HepG2 (cell line): ENCODE results near the gene ELAVL3. TPM values are rescaled to one million over a fixed set of nuclear protein-coding genes. Genes with fewer than 3 reads are reported as not detected.

Source experiments
- ARID3A ChIP-seq: IDR thresholded peaks from 2 replicates; pipeline ENCODE4 v1.6.1; 2012; ENCODE audit warnings: low read depth, low read length, improper control_type of control experiment
- CSRNP1 ChIP-seq: sonication (generic); formaldehyde crosslinking; IDR thresholded peaks from 2 replicates; pipeline ENCODE4 v1.8.1; 2023; ENCODE audit warnings: mild to moderate bottlenecking, missing genetic modification reagents
- DRAP1 ChIP-seq: IDR thresholded peaks from 2 replicates; pipeline ENCODE4 v1.6.1; 2016; ENCODE audit warnings: missing genetic modification reagents, missing compliant biosample characterization
- FOXK1 ChIP-seq: sonication (generic); formaldehyde crosslinking; IDR thresholded peaks from 2 replicates; pipeline ENCODE4 v1.4.0; 2020; ENCODE audit warnings: low read depth, missing genetic modification reagents, borderline replicate concordance
- FOXO4 ChIP-seq: sonication (generic); formaldehyde crosslinking; conservative IDR thresholded peaks from 2 replicates; pipeline ENCODE4 v1.8.1; 2023; ENCODE audit warnings: missing genetic modification reagents
- GABPB1 ChIP-seq: IDR thresholded peaks from 2 replicates; pipeline ENCODE4 v1.6.1; 2016; ENCODE audit warnings: mild to moderate bottlenecking, missing genetic modification reagents, moderate library complexity, missing compliant biosample characterization
- GTF3A ChIP-seq: sonication (generic); formaldehyde crosslinking; conservative IDR thresholded peaks from 2 replicates; pipeline ENCODE4 v1.4.0; 2020; ENCODE audit warnings: mild to moderate bottlenecking, missing genetic modification reagents
- HNRNPUL1 ChIP-seq: fragments of 200-400 bp; formaldehyde crosslinking; IDR thresholded peaks from 2 replicates; pipeline ENCODE4 v1.6.1; 2017; ENCODE audit warnings: low read depth, mild to moderate bottlenecking, low read length, moderate library complexity
- KLF11 ChIP-seq: IDR thresholded peaks from 2 replicates; pipeline ENCODE4 v1.6.1; 2016; ENCODE audit warnings: missing compliant biosample characterization
- KLF15 ChIP-seq: sonication (generic); formaldehyde crosslinking; IDR thresholded peaks from 2 replicates; pipeline ENCODE4 v1.8.1; 2023; ENCODE audit warnings: borderline replicate concordance, mild to moderate bottlenecking, inconsistent platforms, missing genetic modification reagents, mixed read lengths
- MED8 ChIP-seq: sonication (generic); formaldehyde crosslinking; IDR thresholded peaks from 2 replicates; pipeline ENCODE4 v1.8.1; 2023; ENCODE audit warnings: mild to moderate bottlenecking, missing genetic modification reagents; ENCODE audit not compliant: insufficient replicate concordance
- NR3C1 ChIP-seq: sonication (generic); formaldehyde crosslinking; IDR thresholded peaks from 2 replicates; pipeline ENCODE4 v1.4.0; 2020; ENCODE audit warnings: missing genetic modification reagents
- POLR2AphosphoS2 ChIP-seq: IDR thresholded peaks from 2 replicates; pipeline ENCODE4 v1.6.1; 2011; ENCODE audit warnings: low read depth, low read length, improper control_type of control experiment
- SOX13 ChIP-seq, 3 experiments: fragments of 450-650 bp in 1 of 3; sonication (generic) in 1 of 3; formaldehyde crosslinking in 1 of 3; IDR thresholded peaks in 2 of 3; conservative IDR thresholded peaks in 1 of 3; 2 replicates each; pipeline versions ENCODE4 v1.5.0 to v1.6.1; 2016 to 2020; ENCODE audit warnings: antibody characterized with exemption in 1 of 3, mild to moderate bottlenecking in 1 of 3, missing compliant biosample characterization in 1 of 3, missing genetic modification reagents in 1 of 3, moderate library complexity in 1 of 3
- SOX6 ChIP-seq, 2 experiments: fragments of 450-650 bp in 1 of 2; sonication (generic) in 1 of 2; formaldehyde crosslinking in 1 of 2; IDR thresholded peaks; 2 replicates each; pipeline versions ENCODE4 v1.4.0 to v1.6.1; 2017 to 2020; ENCODE audit warnings: antibody characterized with exemption in 1 of 2, mild to moderate bottlenecking in 1 of 2, missing genetic modification reagents in 1 of 2
- WIZ ChIP-seq: sonication (generic); formaldehyde crosslinking; IDR thresholded peaks from 2 replicates; pipeline ENCODE4 v1.5.1; 2020; ENCODE audit warnings: mild to moderate bottlenecking, missing genetic modification reagents
- ZC3H4 ChIP-seq: sonication (generic); formaldehyde crosslinking; IDR thresholded peaks from 2 replicates; pipeline ENCODE4 v1.4.0; 2020; ENCODE audit warnings: missing genetic modification reagents, borderline replicate concordance
- ZNF33A ChIP-seq: sonication (generic); formaldehyde crosslinking; IDR thresholded peaks from 2 replicates; pipeline ENCODE4 v1.5.1; 2020; ENCODE audit warnings: missing genetic modification reagents, mild to moderate bottlenecking, moderate library complexity, borderline replicate concordance
- ZNF530 ChIP-seq: sonication (generic); formaldehyde crosslinking; IDR thresholded peaks from 2 replicates; pipeline ENCODE4 v1.5.0; 2020; ENCODE audit warnings: low read depth, mild to moderate bottlenecking, missing genetic modification reagents
- polyA plus RNA-seq, 8 experiments: library from polyadenylated mRNA; depleted of rRNA in 3 of 8; stranded (reverse) in 7 of 8; unstranded in 1 of 8; fragments of >200 nt; fragmentation: Illumina TruSeq in 4 of 8; extraction: Trizol in 4 of 8; gene quantifications; 2 replicates each; pipeline versions ENCODE4 v1.2.1 to v1.2.3, GENCODE V29; 2011 to 2016; ENCODE audit warnings: low read depth in 4 of 8, missing spikeins in 1 of 8, mixed read lengths in 1 of 8; ENCODE audit not compliant: insufficient read depth in 1 of 8
- total RNA-seq, 5 experiments: library from RNA; depleted of rRNA; stranded (reverse); fragments of >200 nt; fragmentation: Illumina TruSeq; extraction: Trizol; gene quantifications; 2 replicates each; pipeline ENCODE4 v1.2.3, GENCODE V29; 2016; ENCODE audit warnings: low read depth in 1 of 5

Gene ELAVL3
- total and polyA plus RNA-seq, 2 of the 13 experiments (the other 11 are each of a cell fraction or from before 2014, with no cell fraction given), result 0.03 TPM; not detected in 1

- TF ChIP-seq WIZ (CRISPR knock-in tag) (0 out of 2 replicates have a peak, but pooled peaks have one; percentile 63), DRAP1 (CRISPR knock-in tag) (no peak), SOX6 (IDR thresholded peaks at IDR 0.05) (no peak), SOX6 (CRISPR knock-in tag; IDR thresholded peaks at IDR 0.05) (0 out of 2 replicates have a peak, but pooled peaks have one; percentile 30), SOX13 (IDR thresholded peaks at IDR 0.05) (no peak), SOX13 (CRISPR knock-in tag; conservative IDR thresholded peaks at IDR 0.05 in 1 of 2, IDR thresholded peaks at IDR 0.05 in 1 of 2) (peak in 1 of 2 experiments; percentile 45; a peak in 1 of 4 replicates), ZNF33A (CRISPR knock-in tag) (no peak), KLF15 (CRISPR knock-in tag) (peak; percentile 73; the same call in 1 of the 2 replicates), GTF3A (CRISPR knock-in tag) (no peak), FOXO4 (CRISPR knock-in tag) (no peak), CSRNP1 (CRISPR knock-in tag) (peak; percentile 95), NR3C1 (CRISPR knock-in tag) (no peak), HNRNPUL1 (no peak), POLR2AphosphoS2 (no peak), GABPB1 (CRISPR knock-in tag) (peak; percentile 77), MED8 (CRISPR knock-in tag) (no peak), ZNF530 (CRISPR knock-in tag) (no peak), ZC3H4 (CRISPR knock-in tag) (no peak), FOXK1 (no peak), ARID3A (no peak), KLF11 (no peak)
Observed at GRCh38 chr19:11482384-11483050, 1.7 kb upstream of the ELAVL3 start (continued).
